ENCODE data around the gene UROD. TPM values are rescaled to one million over a fixed set of nuclear protein-coding genes. Genes with fewer than 3 reads are reported as not detected.

UROD gene
- total and polyA plus RNA-seq, 2 donors (not counting 1 experiment from before 2014, with no cell fraction given): 65.5 to 82.5 TPM

DNA sequence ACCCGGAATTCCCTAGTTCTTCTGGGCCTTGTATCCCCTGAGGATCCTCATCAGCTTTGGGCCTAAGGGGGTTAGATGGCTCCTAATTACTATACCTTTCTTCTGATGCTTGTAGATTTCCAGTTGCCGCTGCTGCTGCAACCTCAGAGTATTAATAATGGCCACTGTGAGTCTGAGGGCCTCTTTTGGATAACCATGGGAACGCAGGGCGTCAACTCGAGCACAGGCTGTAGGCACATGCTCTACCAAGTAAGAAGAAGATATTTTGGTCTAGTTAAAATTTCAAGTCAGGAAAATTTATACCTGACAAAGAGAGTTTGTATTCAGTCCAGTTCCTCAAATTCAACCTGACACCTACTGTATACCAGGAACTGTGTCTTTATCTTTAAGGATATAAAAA is 28.2 kb downstream of the UROD start:
- ChIA-PET POLR2A (no interaction called here), CTCF (interaction anchor here (1.4 kb wide), 1 partner anchor 28 kb away, joined by 6 read pairs; the partner anchor contains the start of gene UROD)
- TF ChIP-seq, protein P1, sequence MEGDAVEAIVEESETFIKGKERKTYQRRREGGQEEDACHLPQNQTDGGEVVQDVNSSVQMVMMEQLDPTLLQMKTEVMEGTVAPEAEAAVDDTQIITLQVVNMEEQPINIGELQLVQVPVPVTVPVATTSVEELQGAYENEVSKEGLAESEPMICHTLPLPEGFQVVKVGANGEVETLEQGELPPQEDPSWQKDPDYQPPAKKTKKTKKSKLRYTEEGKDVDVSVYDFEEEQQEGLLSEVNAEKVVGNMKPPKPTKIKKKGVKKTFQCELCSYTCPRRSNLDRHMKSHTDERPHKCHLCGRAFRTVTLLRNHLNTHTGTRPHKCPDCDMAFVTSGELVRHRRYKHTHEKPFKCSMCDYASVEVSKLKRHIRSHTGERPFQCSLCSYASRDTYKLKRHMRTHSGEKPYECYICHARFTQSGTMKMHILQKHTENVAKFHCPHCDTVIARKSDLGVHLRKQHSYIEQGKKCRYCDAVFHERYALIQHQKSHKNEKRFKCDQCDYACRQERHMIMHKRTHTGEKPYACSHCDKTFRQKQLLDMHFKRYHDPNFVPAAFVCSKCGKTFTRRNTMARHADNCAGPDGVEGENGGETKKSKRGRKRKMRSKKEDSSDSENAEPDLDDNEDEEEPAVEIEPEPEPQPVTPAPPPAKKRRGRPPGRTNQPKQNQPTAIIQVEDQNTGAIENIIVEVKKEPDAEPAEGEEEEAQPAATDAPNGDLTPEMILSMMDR (IDR thresholded peaks at IDR 0.05): no peak
- Histone ChIP-seq H3K9me3 (ENCODE audit: control extremely low read depth in 1 of 3, control insufficient read depth in 2 of 3, insufficient read depth in 1 of 3, low read length in 2 of 3) (no peaks in the 10 kb centered on the region), H4K20me1 (ENCODE audit: control insufficient read depth, insufficient read depth, low read length, poor library complexity, severe bottlenecking) (no peaks in the 10 kb centered on the region), H3K4me3 (ENCODE audit: control extremely low read depth in 1 of 5, extremely low read depth in 1 of 5, insufficient read depth in 1 of 5, low read depth in 2 of 5, low read length in 4 of 5) (no peak overlapping the region), H3K27ac (ENCODE audit: low read length in 2 of 2) (no peak overlapping the region), H3K79me2 (ENCODE audit: control insufficient read depth, insufficient read depth, low read length) (no peaks in the 10 kb centered on the region), H3K4me1 (ENCODE audit: control insufficient read depth in 2 of 2, insufficient read depth in 2 of 2, low read length in 2 of 2) (no peaks in the 10 kb centered on the region), H3K27me3 (replicated peaks in 1 of 4; ENCODE audit: control extremely low read depth in 1 of 4, control insufficient read depth in 3 of 4, insufficient read depth in 4 of 4, low read length in 3 of 4) (no peaks in the 10 kb centered on the region), H3K4me2 (replicated peaks; ENCODE audit: low read depth, low read length, poor library complexity, severe bottlenecking) (no peak overlapping the region), H3K36me3 (replicated peaks in 1 of 2; ENCODE audit: control extremely low read depth in 1 of 2, control insufficient read depth in 1 of 2, extremely low read depth in 1 of 2, insufficient read depth in 2 of 2, low read length in 1 of 2) (no peaks in the 10 kb centered on the region), H2AFZ (ENCODE audit: insufficient read depth, low read depth, low read length, poor library complexity, severe bottlenecking) (no peak overlapping the region), H3K9ac (ENCODE audit: low read length) (no peak overlapping the region)
- intact Hi-C loops (cut with micrococcal nuclease): no loop called here
- no peak overlapping the region for H3K4me3 Mint-ChIP-seq
- H3K27me3 Mint-ChIP-seq: no peaks in the 10 kb centered on the region
- H3K27ac Mint-ChIP-seq: no peak overlapping the region
- H3K9me3 Mint-ChIP-seq (ENCODE audit: insufficient read depth): no peaks in the 10 kb centered on the region
- ATAC-seq (ENCODE audit: low read depth): no peak
- DNase-seq: no peak
- no CpG with 5 or more reads among the region's 5 CpGs for WGBS (ENCODE audit: insufficient coverage)
- no peaks in the 10 kb centered on the region for H3K4me1 Mint-ChIP-seq

DNA sequence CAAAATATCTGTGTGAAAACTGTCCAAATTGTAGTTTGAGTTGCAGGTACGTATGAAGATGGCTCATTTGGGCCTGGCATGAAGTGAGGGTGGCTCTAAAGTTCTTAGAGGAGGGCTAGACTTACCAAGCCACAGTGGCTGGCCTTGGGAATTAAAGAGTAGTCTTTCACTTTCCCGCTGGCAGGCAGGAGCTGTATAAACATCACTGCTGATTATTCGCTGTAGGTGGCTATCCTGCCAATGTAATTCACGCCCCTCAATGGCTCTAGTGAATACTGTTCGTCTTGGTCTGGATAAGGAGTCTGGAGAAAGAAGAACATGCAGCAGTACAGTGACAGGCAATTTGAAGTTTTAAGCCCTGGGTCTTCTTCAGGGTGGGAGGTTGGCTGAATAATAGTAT is 31.0 kb downstream of the UROD start:
- no peak overlapping the region for H3K27ac ChIP-seq (ENCODE audit: low read length in 2 of 2)
- H3K9me3 ChIP-seq (ENCODE audit: control extremely low read depth in 1 of 3, control insufficient read depth in 2 of 3, insufficient read depth in 1 of 3, low read length in 2 of 3): no peaks in the 10 kb centered on the region
- no peak overlapping the region for H3K4me3 Mint-ChIP-seq
- no peaks in the 10 kb centered on the region for H3K36me3 ChIP-seq (replicated peaks in 1 of 2; ENCODE audit: control extremely low read depth in 1 of 2, control insufficient read depth in 1 of 2, extremely low read depth in 1 of 2, insufficient read depth in 2 of 2, low read length in 1 of 2)
- 98% methylated on average over 5 of the region's 5 CpGs for WGBS (ENCODE audit: insufficient coverage)
- DNase-seq: no peak
- H3K4me1 ChIP-seq (ENCODE audit: control insufficient read depth in 2 of 2, insufficient read depth in 2 of 2, low read length in 2 of 2): no peaks in the 10 kb centered on the region
- no peaks in the 10 kb centered on the region for H3K27me3 Mint-ChIP-seq
- H3K27me3 ChIP-seq (replicated peaks in 1 of 4; ENCODE audit: control extremely low read depth in 1 of 4, control insufficient read depth in 3 of 4, insufficient read depth in 4 of 4, low read length in 3 of 4): no peaks in the 10 kb centered on the region
- H3K4me1 Mint-ChIP-seq: no peaks in the 10 kb centered on the region
- H3K9ac ChIP-seq (ENCODE audit: low read length): no peak overlapping the region
- CTCF ChIA-PET: no interaction called here
- intact Hi-C loops (cut with micrococcal nuclease): no loop called here
- no peaks in the 10 kb centered on the region for H4K20me1 ChIP-seq (ENCODE audit: control insufficient read depth, insufficient read depth, low read length, poor library complexity, severe bottlenecking)
- POLR2A ChIA-PET: no interaction called here
- no peak overlapping the region for H3K4me3 ChIP-seq (ENCODE audit: control extremely low read depth in 1 of 5, extremely low read depth in 1 of 5, insufficient read depth in 1 of 5, low read depth in 2 of 5, low read length in 4 of 5)
- H3K9me3 Mint-ChIP-seq (ENCODE audit: insufficient read depth): no peaks in the 10 kb centered on the region
- H3K79me2 ChIP-seq (ENCODE audit: control insufficient read depth, insufficient read depth, low read length): no peaks in the 10 kb centered on the region
- TF ChIP-seq, protein P1 (IDR thresholded peaks at IDR 0.05): no peak
- no peak for TF ChIP-seq EZH2 (IDR thresholded peaks at IDR 0.05; ENCODE audit: borderline replicate concordance, insufficient read depth, low read depth, low read length, poor library complexity, severe bottlenecking)
- H3K4me2 ChIP-seq (replicated peaks; ENCODE audit: low read depth, low read length, poor library complexity, severe bottlenecking): no peak overlapping the region
- ATAC-seq (ENCODE audit: low read depth): no peak
- H3K27ac Mint-ChIP-seq: no peak overlapping the region
- H2AFZ ChIP-seq (ENCODE audit: insufficient read depth, low read depth, low read length, poor library complexity, severe bottlenecking): no peak overlapping the region

Data from B cell (primary cell).